Measurements from ENCODE around the gene C5orf15.
"Not testable (repeated sequence)": the region's sequence is repeated elsewhere in the genome, so short reads cannot be mapped to it uniquely, and the experiment has no call there.

The C5orf15 gene

DNA sequence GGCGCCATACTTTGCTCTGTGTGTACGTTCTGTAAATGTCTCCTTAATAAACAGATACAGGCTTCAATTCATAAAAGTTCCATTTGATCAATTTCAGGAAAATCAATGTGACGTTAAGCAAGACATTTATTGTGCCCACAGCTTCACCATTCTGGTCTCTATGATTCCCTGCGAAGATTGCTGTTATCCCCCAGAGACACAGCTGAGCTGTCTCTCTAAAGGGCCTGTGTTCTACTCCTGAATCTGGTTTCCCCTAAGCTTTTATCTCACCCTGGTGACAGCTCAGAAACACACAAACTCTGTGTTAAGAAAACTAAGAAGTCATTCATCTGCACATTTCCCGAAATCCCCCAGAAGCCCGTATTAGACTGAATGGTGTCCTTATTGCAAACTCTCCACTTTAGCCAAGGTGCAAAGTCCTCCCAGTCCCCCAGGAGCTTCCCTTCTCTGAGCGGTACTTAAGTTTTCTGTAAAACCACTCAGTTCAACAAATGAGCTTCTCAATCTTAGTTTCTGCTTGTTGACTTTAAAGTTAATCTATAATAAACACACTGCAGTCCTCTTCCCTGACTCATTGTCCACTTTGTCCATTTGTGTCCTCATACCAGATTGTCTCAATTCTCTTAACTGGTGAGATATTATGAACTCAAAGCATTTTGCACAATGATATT lies 1.4 kb upstream of the C5orf15 start:
- H3K27me3 ChIP-seq (ENCODE audit: control insufficient read depth, insufficient read depth, low read length), result no peaks in the 10 kb centered on the region
- H3K9me3 ChIP-seq (ENCODE audit: control insufficient read depth, low read length), result no peaks in the 10 kb centered on the region
- peak overlapping the region; percentile 0 for H3K9ac ChIP-seq (ENCODE audit: low read length)
- peaks cover 8% of the 10 kb centered on the region for H3K36me3 ChIP-seq (ENCODE audit: control insufficient read depth, insufficient read depth, low read length)
- H3K4me1 ChIP-seq (ENCODE audit: control insufficient read depth, insufficient read depth, low read length), result peaks cover 14% of the 10 kb centered on the region
- no peak overlapping the region for H3K4me3 ChIP-seq (ENCODE audit: low read length)

DNA sequence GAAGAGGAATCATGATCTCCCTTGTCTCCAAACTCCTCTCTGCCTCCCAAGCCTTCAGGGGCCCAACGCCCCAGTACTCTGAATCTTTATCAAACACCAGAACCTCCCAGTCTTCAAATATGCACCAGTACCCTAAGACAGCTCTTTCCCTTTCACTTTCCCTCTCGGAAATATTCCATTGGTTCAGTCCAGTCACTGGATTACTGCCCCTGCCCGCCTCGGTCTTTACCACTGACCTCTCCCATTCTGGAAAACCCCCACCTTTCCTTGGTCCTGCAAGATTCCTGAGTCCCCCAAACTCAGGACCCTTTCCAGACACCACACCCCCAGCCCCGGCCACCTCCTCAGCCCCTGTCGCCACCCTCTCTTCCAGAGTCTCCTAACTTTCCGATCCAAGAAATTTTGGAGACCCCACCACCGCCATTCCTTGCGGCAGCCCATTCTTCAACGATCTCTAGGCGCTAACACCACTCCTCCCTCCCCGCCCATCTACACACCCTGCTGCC lies 674 bp downstream of the C5orf15 start:
- H3K9ac ChIP-seq (ENCODE audit: low read length), result peak overlapping the region; percentile 87
- no peaks in the 10 kb centered on the region for H3K9me3 ChIP-seq (ENCODE audit: control insufficient read depth, low read length)
- peak overlapping the region; percentile 75 for H3K4me3 ChIP-seq (ENCODE audit: low read length)
- H3K4me1 ChIP-seq (ENCODE audit: control insufficient read depth, insufficient read depth, low read length), result peaks cover 14% of the 10 kb centered on the region
- no peaks in the 10 kb centered on the region for H3K36me3 ChIP-seq (ENCODE audit: control insufficient read depth, insufficient read depth, low read length)
- H3K27me3 ChIP-seq (ENCODE audit: control insufficient read depth, insufficient read depth, low read length), result no peaks in the 10 kb centered on the region

DNA sequence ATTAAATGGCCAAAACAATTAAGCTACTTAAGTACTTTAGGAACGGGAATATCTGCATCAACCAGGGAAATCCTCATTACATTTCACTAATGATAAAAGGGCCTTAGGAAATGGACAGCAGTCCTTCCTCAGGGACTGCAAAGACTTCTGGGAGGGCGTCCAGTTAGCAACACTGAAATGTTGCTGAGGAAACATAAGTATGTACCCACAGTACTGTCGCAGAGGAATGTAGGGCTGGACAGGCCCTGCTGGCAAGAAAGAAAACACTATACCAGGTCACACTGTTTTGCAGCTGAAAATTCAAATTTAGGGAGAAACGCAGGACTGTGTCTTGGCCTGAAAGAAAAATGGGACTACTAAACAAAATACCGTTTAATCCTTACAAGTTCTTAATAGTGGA lies 1.3 kb downstream of the C5orf15 start:
- no peak overlapping the region for H3K9ac ChIP-seq (ENCODE audit: low read length)

DNA sequence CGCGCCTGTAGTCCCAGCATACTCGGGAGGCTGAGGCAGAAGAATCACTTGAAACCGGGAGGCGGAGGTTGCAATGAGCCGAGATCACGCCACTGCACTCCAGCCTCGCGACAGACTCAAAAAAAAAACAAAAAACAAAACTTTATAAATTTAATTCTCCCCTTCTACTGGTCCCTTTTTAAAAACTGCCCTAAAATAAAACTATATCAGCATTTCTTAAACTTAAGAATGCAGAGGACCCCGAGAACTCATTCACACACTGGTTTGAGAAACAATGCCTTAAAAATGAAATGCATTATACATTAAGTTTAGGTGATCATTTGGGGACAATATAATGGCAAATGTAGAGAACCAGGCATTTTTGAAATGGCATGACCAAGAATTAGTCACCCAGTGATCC lies 2.3 kb downstream of the C5orf15 start:
- Histone ChIP-seq H3K36me3 (ENCODE audit: control insufficient read depth, insufficient read depth, low read length) (no peaks in the 10 kb centered on the region), H3K9me3 (ENCODE audit: control insufficient read depth, low read length) (no peaks in the 10 kb centered on the region), H3K4me1 (ENCODE audit: control insufficient read depth, insufficient read depth, low read length) (peaks cover 14% of the 10 kb centered on the region), H3K4me3 (ENCODE audit: low read length) (no peak overlapping the region), H3K9ac (ENCODE audit: low read length) (no peak overlapping the region), H3K27me3 (ENCODE audit: control insufficient read depth, insufficient read depth, low read length) (no peaks in the 10 kb centered on the region)

More for the DNA sequence above, 1.3 kb downstream of the C5orf15 start:
- no peaks in the 10 kb centered on the region for H3K36me3 ChIP-seq (ENCODE audit: control insufficient read depth, insufficient read depth, low read length)
- peaks cover 14% of the 10 kb centered on the region for H3K4me1 ChIP-seq (ENCODE audit: control insufficient read depth, insufficient read depth, low read length)
- H3K27me3 ChIP-seq (ENCODE audit: control insufficient read depth, insufficient read depth, low read length), result no peaks in the 10 kb centered on the region
- H3K9me3 ChIP-seq (ENCODE audit: control insufficient read depth, low read length), result no peaks in the 10 kb centered on the region
- peak overlapping the region; percentile 75 for H3K4me3 ChIP-seq (ENCODE audit: low read length)

DNA sequence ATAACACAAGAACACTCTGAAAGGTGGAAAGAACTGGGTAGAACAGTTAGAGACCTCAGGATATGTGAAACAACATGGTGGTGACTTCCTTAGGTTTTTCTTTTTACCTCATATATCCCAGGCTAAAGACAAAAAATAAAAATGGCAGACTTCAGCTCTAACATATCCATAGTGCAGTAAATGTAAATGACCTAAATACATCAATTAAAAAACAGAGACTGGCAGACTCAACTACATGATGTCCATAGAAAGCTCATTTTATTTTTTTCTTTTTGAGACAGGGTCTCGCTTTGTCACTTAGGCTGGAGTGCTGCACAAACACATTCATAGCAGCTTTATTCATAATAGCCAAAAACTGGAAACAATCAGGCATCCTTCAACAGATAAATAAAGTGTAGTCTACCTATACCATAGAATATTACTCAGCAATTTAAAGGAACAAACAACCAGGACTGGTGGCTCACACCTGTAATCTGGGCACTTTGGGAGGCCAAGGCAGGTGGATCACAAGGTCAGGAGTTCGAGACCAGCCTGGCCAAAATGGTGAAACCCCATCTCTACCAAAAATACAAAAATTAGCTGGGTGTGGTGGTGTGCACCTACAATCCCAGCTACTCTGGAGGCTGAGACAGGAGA lies 4.8 kb downstream of the C5orf15 start:
- H3K27me3 ChIP-seq (ENCODE audit: control insufficient read depth, insufficient read depth, low read length), result no peaks in the 10 kb centered on the region
- no peaks in the 10 kb centered on the region for H3K9me3 ChIP-seq (ENCODE audit: control insufficient read depth, low read length)
- H3K4me1 ChIP-seq (ENCODE audit: control insufficient read depth, insufficient read depth, low read length), result peaks cover 10% of the 10 kb centered on the region
- no peak overlapping the region for H3K9ac ChIP-seq (ENCODE audit: low read length)
- H3K4me3 ChIP-seq (ENCODE audit: low read length), result no peak overlapping the region
- H3K36me3 ChIP-seq (ENCODE audit: control insufficient read depth, insufficient read depth, low read length), result no peaks in the 10 kb centered on the region

DNA sequence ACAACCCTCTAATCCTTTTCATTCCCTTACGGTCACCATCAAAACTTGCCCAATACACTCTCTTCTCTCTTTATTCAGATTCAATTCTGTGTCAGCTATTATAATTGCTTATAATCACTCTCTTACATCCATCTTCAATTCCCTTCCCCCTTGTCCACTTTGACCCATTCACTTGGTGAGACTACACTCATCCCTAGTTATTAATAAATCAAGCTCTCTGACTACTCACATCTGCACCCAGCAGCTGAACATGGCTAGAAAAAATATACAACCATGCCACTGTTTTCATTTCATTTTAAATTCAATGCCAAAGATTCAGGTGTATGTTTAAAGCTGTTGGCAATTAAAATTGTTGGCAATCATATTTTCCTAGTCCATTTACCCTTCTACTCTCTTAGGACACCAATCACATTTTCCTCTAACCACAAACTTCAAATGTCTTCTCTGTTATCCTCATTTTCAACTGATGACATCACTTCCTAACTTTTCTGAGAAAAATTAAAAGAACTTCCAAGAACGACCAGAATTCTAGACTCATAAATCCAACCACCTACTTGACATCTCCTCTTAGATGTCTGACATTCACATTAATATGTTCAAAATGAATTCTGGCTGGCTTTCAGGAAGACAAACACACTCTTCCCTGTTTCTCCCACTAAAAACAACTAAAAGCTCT lies 5.5 kb downstream of the C5orf15 start:
- Histone ChIP-seq H3K9me3 (ENCODE audit: control insufficient read depth, low read length) (no peaks in the 10 kb centered on the region), H3K9ac (ENCODE audit: low read length) (no peak overlapping the region), H3K27me3 (ENCODE audit: control insufficient read depth, insufficient read depth, low read length) (no peaks in the 10 kb centered on the region), H3K36me3 (ENCODE audit: control insufficient read depth, insufficient read depth, low read length) (no peaks in the 10 kb centered on the region), H3K4me1 (ENCODE audit: control insufficient read depth, insufficient read depth, low read length) (peaks cover 10% of the 10 kb centered on the region), H3K4me3 (ENCODE audit: low read length) (no peak overlapping the region)

DNA sequence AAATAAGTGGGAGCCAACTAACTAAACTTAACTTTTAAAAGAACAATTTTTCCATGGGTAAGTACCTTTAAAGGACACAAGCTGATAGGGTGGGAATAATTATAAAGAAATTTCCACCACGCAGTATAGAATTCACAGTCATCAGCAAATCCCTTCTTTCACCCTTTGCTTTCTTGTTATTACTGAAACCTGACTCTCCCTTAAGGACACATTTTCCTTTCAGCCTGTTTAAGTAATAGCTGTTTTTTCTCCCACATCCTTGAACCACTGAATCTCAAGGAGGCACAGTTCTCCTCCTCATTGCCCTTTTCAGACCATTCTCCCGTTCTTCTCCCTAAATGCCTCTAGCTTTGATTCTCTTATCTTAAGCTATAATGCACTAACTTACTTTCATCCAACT lies 6.3 kb downstream of the C5orf15 start:
- Histone ChIP-seq H3K36me3 (ENCODE audit: control insufficient read depth, insufficient read depth, low read length) (no peaks in the 10 kb centered on the region), H3K4me1 (ENCODE audit: control insufficient read depth, insufficient read depth, low read length) (peaks cover 8% of the 10 kb centered on the region), H3K9ac (ENCODE audit: low read length) (no peak overlapping the region), H3K27me3 (ENCODE audit: control insufficient read depth, insufficient read depth, low read length) (no peaks in the 10 kb centered on the region), H3K9me3 (ENCODE audit: control insufficient read depth, low read length) (no peaks in the 10 kb centered on the region), H3K4me3 (ENCODE audit: low read length) (no peak overlapping the region)

DNA sequence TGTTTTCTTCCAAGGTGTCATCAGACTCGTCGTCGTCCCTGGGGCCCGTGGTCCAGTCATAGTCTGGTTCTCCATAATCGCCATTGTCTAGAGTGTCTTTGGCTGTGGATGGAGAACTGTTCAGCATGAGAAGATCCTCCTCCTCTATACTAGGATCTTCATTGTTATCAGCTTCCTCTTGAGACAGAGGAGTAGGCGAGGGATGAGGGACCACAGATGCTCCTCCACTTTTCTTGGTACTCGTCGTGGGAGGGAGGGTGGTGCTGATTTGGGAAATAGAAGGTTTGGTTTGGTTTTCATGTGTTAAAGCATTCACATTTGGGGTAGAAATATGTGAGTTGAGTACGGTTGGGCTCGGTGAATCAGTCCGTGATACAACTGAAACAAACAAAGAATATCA lies 8.8 kb downstream of the C5orf15 start:
- Histone ChIP-seq H3K9ac (ENCODE audit: low read length) (no peak overlapping the region), H3K36me3 (ENCODE audit: control insufficient read depth, insufficient read depth, low read length) (no peaks in the 10 kb centered on the region), H3K9me3 (ENCODE audit: control insufficient read depth, low read length) (no peaks in the 10 kb centered on the region), H3K4me3 (ENCODE audit: low read length) (no peak overlapping the region), H3K27me3 (ENCODE audit: control insufficient read depth, insufficient read depth, low read length) (no peaks in the 10 kb centered on the region), H3K4me1 (ENCODE audit: control insufficient read depth, insufficient read depth, low read length) (no peaks in the 10 kb centered on the region)

DNA sequence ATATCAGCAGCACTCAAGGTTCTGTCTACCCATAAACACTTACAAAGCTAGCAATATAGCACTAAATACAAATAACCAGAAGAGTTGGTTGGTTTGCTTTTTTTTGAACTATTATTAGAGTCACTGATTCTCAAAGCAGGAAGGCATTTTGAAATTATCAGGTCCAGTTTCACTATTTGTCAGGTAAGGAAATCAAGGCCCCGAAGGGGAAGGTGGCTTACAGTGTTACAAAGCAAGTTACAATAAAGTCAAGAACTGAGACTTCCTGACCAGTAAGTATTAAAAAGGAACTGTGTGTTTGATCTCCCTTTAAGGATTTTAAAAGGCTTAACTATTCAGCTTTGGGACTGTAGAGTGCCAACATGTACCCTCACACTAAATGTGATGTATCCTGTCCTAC lies 10.8 kb downstream of the C5orf15 start:
- Histone ChIP-seq H3K36me3 (ENCODE audit: control insufficient read depth, insufficient read depth, low read length) (no peaks in the 10 kb centered on the region), H3K4me1 (ENCODE audit: control insufficient read depth, insufficient read depth, low read length) (no peaks in the 10 kb centered on the region), H3K4me3 (ENCODE audit: low read length) (no peak overlapping the region), H3K27me3 (ENCODE audit: control insufficient read depth, insufficient read depth, low read length) (no peaks in the 10 kb centered on the region), H3K9me3 (ENCODE audit: control insufficient read depth, low read length) (no peaks in the 10 kb centered on the region), H3K9ac (ENCODE audit: low read length) (no peak overlapping the region)

DNA sequence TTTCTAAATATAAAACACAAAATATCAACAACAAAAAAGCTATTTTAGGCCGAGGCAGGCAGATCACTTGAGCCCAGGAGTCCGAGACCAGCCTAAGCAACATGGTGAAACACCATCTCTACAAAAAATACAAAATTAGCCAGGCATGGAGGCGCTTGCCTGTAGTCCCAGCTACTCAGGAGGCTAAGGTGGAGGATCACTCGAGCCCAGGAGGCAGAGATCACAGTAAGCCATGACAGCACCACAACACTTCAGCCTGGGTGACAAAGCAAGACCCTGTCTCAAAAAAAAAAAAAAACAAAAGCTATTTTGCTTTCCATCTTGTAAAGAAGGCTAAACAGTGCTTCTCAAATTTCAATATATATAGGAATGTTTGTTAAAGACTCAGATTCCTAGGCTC lies 11.3 kb downstream of the C5orf15 start:
- Histone ChIP-seq H3K4me3 (ENCODE audit: low read length) (no peak overlapping the region), H3K27me3 (ENCODE audit: control insufficient read depth, insufficient read depth, low read length) (no peaks in the 10 kb centered on the region), H3K4me1 (ENCODE audit: control insufficient read depth, insufficient read depth, low read length) (no peaks in the 10 kb centered on the region), H3K9ac (ENCODE audit: low read length) (no peak overlapping the region), H3K36me3 (ENCODE audit: control insufficient read depth, insufficient read depth, low read length) (no peaks in the 10 kb centered on the region), H3K9me3 (ENCODE audit: control insufficient read depth, low read length) (no peaks in the 10 kb centered on the region)

DNA sequence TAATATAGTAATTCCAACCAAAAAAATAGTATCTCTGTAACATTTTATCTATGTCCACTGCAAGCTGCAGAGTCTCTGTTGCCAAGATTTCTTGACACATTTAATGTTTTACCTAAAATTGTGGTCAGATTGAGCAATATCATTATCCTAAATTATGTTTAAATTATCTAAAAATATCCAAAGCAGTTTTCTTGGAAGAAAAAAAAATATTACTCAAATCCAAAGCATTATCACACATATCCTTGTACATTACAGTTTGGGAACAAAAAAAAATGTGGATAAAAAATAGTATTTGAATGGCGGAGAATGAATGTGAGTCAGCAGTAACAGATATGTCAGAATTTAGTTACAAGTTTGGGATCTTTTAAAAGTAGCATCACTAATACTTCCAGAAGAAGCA lies 12.2 kb downstream of the C5orf15 start:
- not testable (repeated sequence) for H3K27me3 ChIP-seq (ENCODE audit: control insufficient read depth, insufficient read depth, low read length); H3K4me3 ChIP-seq (ENCODE audit: low read length); H3K36me3 ChIP-seq (ENCODE audit: control insufficient read depth, insufficient read depth, low read length); H3K9me3 ChIP-seq (ENCODE audit: control insufficient read depth, low read length); H3K4me1 ChIP-seq (ENCODE audit: control insufficient read depth, insufficient read depth, low read length); H3K9ac ChIP-seq (ENCODE audit: low read length)

DNA sequence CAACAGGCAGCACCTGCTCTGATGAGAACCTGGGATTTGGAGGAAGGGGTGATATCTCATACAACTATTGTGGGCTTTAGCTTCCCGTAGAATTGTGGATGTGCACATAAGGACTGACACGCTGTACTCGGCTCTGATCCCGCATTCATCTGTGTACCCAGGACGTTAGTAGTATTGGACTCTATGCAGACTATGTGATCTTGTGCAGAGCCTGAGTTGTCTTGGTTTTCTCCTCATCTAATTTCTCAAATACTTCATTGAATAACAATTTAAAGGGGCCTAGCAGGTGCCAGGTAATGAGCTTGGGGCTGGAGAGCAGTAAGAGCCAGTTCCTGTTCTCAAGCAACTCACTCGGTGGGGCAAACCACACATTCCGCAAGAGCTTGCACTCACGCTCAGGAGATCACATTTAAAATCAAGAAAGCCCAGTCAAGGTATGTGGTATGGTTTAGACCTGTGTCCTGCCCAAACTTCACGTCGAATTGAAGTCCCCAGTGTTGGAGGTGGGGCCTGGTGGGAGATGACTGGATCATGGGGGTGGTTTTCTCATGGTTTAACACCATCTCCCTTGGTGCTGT lies 14.8 kb downstream of the C5orf15 start:
- no peaks in the 10 kb centered on the region for H3K27me3 ChIP-seq (ENCODE audit: control insufficient read depth, insufficient read depth, low read length)
- H3K4me3 ChIP-seq (ENCODE audit: low read length), result no peak overlapping the region
- H3K36me3 ChIP-seq (ENCODE audit: control insufficient read depth, insufficient read depth, low read length), result no peaks in the 10 kb centered on the region
- H3K9me3 ChIP-seq (ENCODE audit: control insufficient read depth, low read length), result no peaks in the 10 kb centered on the region
- no peak overlapping the region for H3K9ac ChIP-seq (ENCODE audit: low read length)
- no peaks in the 10 kb centered on the region for H3K4me1 ChIP-seq (ENCODE audit: control insufficient read depth, insufficient read depth, low read length)
